ENCODE results near the gene TUBGCP3.

GRCh38 chr13:112601371-112601770 is 13.4 kb upstream of the TUBGCP3 start:
- TF ChIP-seq YY1 (IDR thresholded peaks at IDR 0.05; ENCODE audit: extremely low read depth, insufficient replicate concordance, low read depth, low read length) (no peak), POLR2A (IDR thresholded peaks at IDR 0.05; ENCODE audit: borderline replicate concordance, extremely low read depth, insufficient read depth, insufficient read length) (no peak), CTCF (IDR thresholded peaks at IDR 0.05 in 2 of 3, conservative IDR thresholded peaks at IDR 0.05 in 1 of 3; ENCODE audit: borderline replicate concordance in 1 of 3, insufficient read depth in 1 of 3, low read depth in 2 of 3, low read length in 2 of 3) (no peak)

All from HCT116 (cell line).